HL-60 (cell line): ENCODE data around the gene PRDM16.

Source experiments
- CTCF ChIP-seq: IDR thresholded peaks from one replicate; pipeline ENCODE4 v1.5.1; 2011; ENCODE audit warnings: low read length, control low read depth, inconsistent platforms; ENCODE audit not compliant: insufficient read depth
- POLR2AphosphoS5 ChIP-seq: IDR thresholded peaks from 2 replicates; pipeline ENCODE4 v1.6.1; 2012; ENCODE audit warnings: low read depth
- TF ChIP-seq, protein P1 (sequence below): IDR thresholded peaks from 2 replicates; pipeline ENCODE4 v1.6.1; 2012; ENCODE audit warnings: low read depth; ENCODE audit not compliant: insufficient replicate concordance

GRCh38 chr1:3111348-3112021 lies 42.5 kb downstream of the PRDM16 start:
- TF ChIP-seq, protein P1, sequence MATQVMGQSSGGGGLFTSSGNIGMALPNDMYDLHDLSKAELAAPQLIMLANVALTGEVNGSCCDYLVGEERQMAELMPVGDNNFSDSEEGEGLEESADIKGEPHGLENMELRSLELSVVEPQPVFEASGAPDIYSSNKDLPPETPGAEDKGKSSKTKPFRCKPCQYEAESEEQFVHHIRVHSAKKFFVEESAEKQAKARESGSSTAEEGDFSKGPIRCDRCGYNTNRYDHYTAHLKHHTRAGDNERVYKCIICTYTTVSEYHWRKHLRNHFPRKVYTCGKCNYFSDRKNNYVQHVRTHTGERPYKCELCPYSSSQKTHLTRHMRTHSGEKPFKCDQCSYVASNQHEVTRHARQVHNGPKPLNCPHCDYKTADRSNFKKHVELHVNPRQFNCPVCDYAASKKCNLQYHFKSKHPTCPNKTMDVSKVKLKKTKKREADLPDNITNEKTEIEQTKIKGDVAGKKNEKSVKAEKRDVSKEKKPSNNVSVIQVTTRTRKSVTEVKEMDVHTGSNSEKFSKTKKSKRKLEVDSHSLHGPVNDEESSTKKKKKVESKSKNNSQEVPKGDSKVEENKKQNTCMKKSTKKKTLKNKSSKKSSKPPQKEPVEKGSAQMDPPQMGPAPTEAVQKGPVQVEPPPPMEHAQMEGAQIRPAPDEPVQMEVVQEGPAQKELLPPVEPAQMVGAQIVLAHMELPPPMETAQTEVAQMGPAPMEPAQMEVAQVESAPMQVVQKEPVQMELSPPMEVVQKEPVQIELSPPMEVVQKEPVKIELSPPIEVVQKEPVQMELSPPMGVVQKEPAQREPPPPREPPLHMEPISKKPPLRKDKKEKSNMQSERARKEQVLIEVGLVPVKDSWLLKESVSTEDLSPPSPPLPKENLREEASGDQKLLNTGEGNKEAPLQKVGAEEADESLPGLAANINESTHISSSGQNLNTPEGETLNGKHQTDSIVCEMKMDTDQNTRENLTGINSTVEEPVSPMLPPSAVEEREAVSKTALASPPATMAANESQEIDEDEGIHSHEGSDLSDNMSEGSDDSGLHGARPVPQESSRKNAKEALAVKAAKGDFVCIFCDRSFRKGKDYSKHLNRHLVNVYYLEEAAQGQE, result no peak
- no peak for TF ChIP-seq CTCF
- TF ChIP-seq POLR2AphosphoS5, result no peak
